COLO668 (cell line): ENCODE measurements around the gene CAPZA2.
"Not testable (repeated sequence)": the region's sequence is repeated elsewhere in the genome, so short reads cannot be mapped to it uniquely, and the experiment has no call there.

ENCODE experiments used
- DNase-seq: peaks from one replicate; lab custom pipeline; 2025; ENCODE audit not compliant: unreplicated experiment; lab: John Stamatoyannopoulos, UW

CAPZA2 gene

GRCh38 chr7:116862234-116862950 lies at the start of gene CAPZA2:
Gene CAPZA2, plus strand, starts transcription at chr7:116862587. Its CDS starts 25 bp downstream, at chr7:116862612.
- DNase-seq = peak; percentile 98

- no peak for DNase-seq
Measured at GRCh38 chr7:116812860-116813259, 49.5 kb upstream of the CAPZA2 start.

- not testable (repeated sequence) for DNase-seq
Measured at GRCh38 chr7:116813371-116813770, 49.0 kb upstream of the CAPZA2 start.

- no peak for DNase-seq
Measured at GRCh38 chr7:116815041-116815440, 47.3 kb upstream of the CAPZA2 start.

GRCh38 chr7:116820149-116820548 lies 42.2 kb upstream of the CAPZA2 start:
- no peak for DNase-seq

- not testable (repeated sequence) for DNase-seq
Measured at GRCh38 chr7:116821647-116822046, 40.7 kb upstream of the CAPZA2 start.

- DNase-seq = no peak
Measured at GRCh38 chr7:116824449-116824848, 37.9 kb upstream of the CAPZA2 start.

GRCh38 chr7:116828281-116828680 lies 34.1 kb upstream of the CAPZA2 start:
- DNase-seq = no peak

- DNase-seq = no peak
Measured at GRCh38 chr7:116829041-116829440, 33.3 kb upstream of the CAPZA2 start.

- no peak for DNase-seq
Measured at GRCh38 chr7:116829493-116829892, 32.9 kb upstream of the CAPZA2 start.

- no peak for DNase-seq
Measured at GRCh38 chr7:116832692-116833091, 29.7 kb upstream of the CAPZA2 start.

GRCh38 chr7:116834815-116835504 lies 27.4 kb upstream of the CAPZA2 start:
- DNase-seq = no peak

GRCh38 chr7:116836048-116836447 lies 26.3 kb upstream of the CAPZA2 start:
- no peak for DNase-seq

GRCh38 chr7:116836911-116837310 lies 25.5 kb upstream of the CAPZA2 start:
- no peak for DNase-seq

- DNase-seq = no peak
Measured at GRCh38 chr7:116837586-116837985, 24.8 kb upstream of the CAPZA2 start.

GRCh38 chr7:116840256-116840655 lies 22.1 kb upstream of the CAPZA2 start:
- no peak for DNase-seq

- no peak for DNase-seq
Measured at GRCh38 chr7:116842371-116842770, 20.0 kb upstream of the CAPZA2 start.

- no peak for DNase-seq
Measured at GRCh38 chr7:116843378-116843777, 19.0 kb upstream of the CAPZA2 start.

- no peak for DNase-seq
Measured at GRCh38 chr7:116851175-116851574, 11.2 kb upstream of the CAPZA2 start.

GRCh38 chr7:116851671-116852070 lies 10.7 kb upstream of the CAPZA2 start:
- DNase-seq = no peak

GRCh38 chr7:116854132-116854531 lies 8.3 kb upstream of the CAPZA2 start:
- no peak for DNase-seq

GRCh38 chr7:116857052-116857451 lies 5.3 kb upstream of the CAPZA2 start:
- no peak for DNase-seq

- DNase-seq = no peak
Measured at GRCh38 chr7:116859323-116859722, 3.1 kb upstream of the CAPZA2 start.
